Measurements from ENCODE around the gene ALKBH1.

- TF ChIP-seq, protein P1, sequence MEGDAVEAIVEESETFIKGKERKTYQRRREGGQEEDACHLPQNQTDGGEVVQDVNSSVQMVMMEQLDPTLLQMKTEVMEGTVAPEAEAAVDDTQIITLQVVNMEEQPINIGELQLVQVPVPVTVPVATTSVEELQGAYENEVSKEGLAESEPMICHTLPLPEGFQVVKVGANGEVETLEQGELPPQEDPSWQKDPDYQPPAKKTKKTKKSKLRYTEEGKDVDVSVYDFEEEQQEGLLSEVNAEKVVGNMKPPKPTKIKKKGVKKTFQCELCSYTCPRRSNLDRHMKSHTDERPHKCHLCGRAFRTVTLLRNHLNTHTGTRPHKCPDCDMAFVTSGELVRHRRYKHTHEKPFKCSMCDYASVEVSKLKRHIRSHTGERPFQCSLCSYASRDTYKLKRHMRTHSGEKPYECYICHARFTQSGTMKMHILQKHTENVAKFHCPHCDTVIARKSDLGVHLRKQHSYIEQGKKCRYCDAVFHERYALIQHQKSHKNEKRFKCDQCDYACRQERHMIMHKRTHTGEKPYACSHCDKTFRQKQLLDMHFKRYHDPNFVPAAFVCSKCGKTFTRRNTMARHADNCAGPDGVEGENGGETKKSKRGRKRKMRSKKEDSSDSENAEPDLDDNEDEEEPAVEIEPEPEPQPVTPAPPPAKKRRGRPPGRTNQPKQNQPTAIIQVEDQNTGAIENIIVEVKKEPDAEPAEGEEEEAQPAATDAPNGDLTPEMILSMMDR (IDR thresholded peaks at IDR 0.05) = no peak
- no peak for TF ChIP-seq POLR2A (IDR thresholded peaks at IDR 0.05)
- no peak for TF ChIP-seq POLR2AphosphoS5 (IDR thresholded peaks at IDR 0.05)
Observed at GRCh38 chr14:77710364-77710763, 2.5 kb upstream of the ALKBH1 start.

All from prostate gland (tissue), 2 donors.